HG02870 (cell line): ENCODE data around the gene SLC34A3.
"Not testable (repeated sequence)": the region's sequence is repeated elsewhere in the genome, so short reads cannot be mapped to it uniquely, and the experiment has no call there.

ENCODE experiments used
- ATAC-seq: cut with Tn5 transposase; IDR thresholded peaks from one replicate; pipeline ENCODE4 v1.9.1; 2021; ENCODE audit warnings: mild to moderate bottlenecking, moderate library complexity; ENCODE audit not compliant: unreplicated experiment

The SLC34A3 gene

GRCh38 chr9:137255448-137256114 lies 24.9 kb downstream of the SLC34A3 start:
- no peak for ATAC-seq

GRCh38 chr9:137256362-137256761 lies 25.7 kb downstream of the SLC34A3 start:
- ATAC-seq: no peak

- no peak for ATAC-seq
These were observed 26.2 kb downstream of the SLC34A3 start for GRCh38 chr9:137256856-137257255.

- not testable (repeated sequence) for ATAC-seq
These were observed 31.6 kb downstream of the SLC34A3 start for GRCh38 chr9:137262173-137262908.

GRCh38 chr9:137262909-137263285 lies 32.2 kb downstream of the SLC34A3 start:
- no peak for ATAC-seq

GRCh38 chr9:137263506-137263905 lies 32.8 kb downstream of the SLC34A3 start:
- no peak for ATAC-seq

GRCh38 chr9:137264067-137264466 lies 33.4 kb downstream of the SLC34A3 start:
- ATAC-seq: no peak

GRCh38 chr9:137265496-137266161 lies 34.9 kb downstream of the SLC34A3 start:
- ATAC-seq: no peak

GRCh38 chr9:137266162-137266527 lies 35.4 kb downstream of the SLC34A3 start:
- ATAC-seq: no peak

GRCh38 chr9:137266585-137267453 lies 36.1 kb downstream of the SLC34A3 start:
- ATAC-seq: no peak

GRCh38 chr9:137267933-137268355 lies 37.2 kb downstream of the SLC34A3 start:
- ATAC-seq: no peak

GRCh38 chr9:137268538-137269201 lies 38.0 kb downstream of the SLC34A3 start:
- ATAC-seq: no peak

GRCh38 chr9:137269231-137269772 lies 38.6 kb downstream of the SLC34A3 start:
- no peak for ATAC-seq

GRCh38 chr9:137270929-137271695 lies 40.4 kb downstream of the SLC34A3 start:
- ATAC-seq: no peak

- ATAC-seq: no peak
These were observed 41.0 kb downstream of the SLC34A3 start for GRCh38 chr9:137271696-137272076.

GRCh38 chr9:137272241-137273094 lies 41.8 kb downstream of the SLC34A3 start:
- ATAC-seq: no peak

- ATAC-seq: no peak
These were observed 42.4 kb downstream of the SLC34A3 start for GRCh38 chr9:137273095-137273490.

- ATAC-seq: no peak
These were observed 43.1 kb downstream of the SLC34A3 start for GRCh38 chr9:137273611-137274320.
